GM21619 (cell line): ENCODE measurements around the gene RPS6KA3.

Experiments
- ATAC-seq: cut with Tn5 transposase; IDR thresholded peaks from one replicate; pipeline ENCODE4 v1.9.1; 2021; ENCODE audit not compliant: unreplicated experiment

The RPS6KA3 gene

DNA sequence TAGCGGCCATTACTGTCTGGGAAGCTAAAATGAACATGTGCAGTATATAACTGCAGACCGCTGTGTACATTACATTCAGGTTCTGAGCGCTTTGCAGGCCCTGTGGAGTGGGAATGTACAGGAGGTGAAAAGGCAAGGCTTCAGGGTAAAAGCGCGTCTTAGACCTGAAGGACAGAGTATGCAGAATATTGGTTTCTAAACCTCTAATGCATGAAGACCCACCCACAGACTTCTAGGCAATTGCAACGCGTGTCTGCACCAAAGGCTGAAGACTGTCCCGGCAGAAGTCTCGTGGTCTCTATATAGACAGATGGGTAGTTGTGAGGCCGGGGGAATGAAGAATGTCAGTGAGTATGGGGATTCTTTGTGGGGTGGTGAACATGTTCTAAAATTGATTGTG lies 155.4 kb downstream of the RPS6KA3 start:
- ATAC-seq, result no peak

DNA sequence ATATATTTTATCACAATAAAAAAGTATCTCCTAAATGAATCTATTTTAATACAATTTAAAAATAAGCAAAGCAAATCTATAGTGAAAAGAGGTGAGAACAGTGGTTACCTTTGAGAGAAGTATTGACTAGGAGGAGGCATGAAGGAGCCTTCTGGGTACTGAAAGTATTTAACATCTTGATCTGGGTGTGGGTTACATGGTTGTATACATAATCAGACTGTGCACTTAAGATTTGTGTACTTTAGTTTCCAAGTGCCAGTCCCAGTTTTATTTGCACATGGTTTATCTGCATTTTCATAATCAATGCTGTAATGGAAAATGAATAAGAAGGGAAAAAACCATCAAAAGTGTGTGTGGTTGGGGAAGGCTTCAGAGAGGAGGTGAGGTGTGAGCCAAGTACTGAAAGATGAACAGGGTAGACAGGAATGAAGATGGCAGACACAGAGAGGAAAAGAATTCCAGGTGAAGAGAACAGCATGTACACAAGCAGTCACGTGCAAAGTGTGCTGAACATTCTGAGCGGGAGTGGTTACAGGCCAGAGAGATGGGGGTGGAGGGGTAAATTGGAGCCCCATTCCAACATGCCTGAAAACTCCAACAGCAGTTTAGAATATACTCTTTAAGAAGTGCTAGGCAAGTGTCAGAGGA lies 164.7 kb downstream of the RPS6KA3 start:
- ATAC-seq, result no peak
